Gastroesophageal sphincter (tissue), 3 donors: ENCODE results near the gene HNRNPR.
A peak's percentile ranks its signal among the peaks of the same experiment; 100 is the strongest.

ENCODE experiments used
- CTCF ChIP-seq, 4 experiments: fragments of 200-600 bp in 2 of 4; fragments of 450-650 bp in 2 of 4; sonication (generic) in 1 of 4; IDR thresholded peaks; one replicate each; pipeline ENCODE4 v1.5.1; 2017 to 2019; ENCODE audit warnings: antibody characterized with exemption in 4 of 4, mild to moderate bottlenecking in 2 of 4, moderate library complexity in 2 of 4
- POLR2AphosphoS5 ChIP-seq: sonication (generic); formaldehyde crosslinking; IDR thresholded peaks from one replicate; pipeline ENCODE4 v1.6.1; 2017; ENCODE audit warnings: antibody characterized with exemption

- peak in 1 of 4 experiments; percentile 25 for TF ChIP-seq CTCF (IDR thresholded peaks at IDR 0.05)
- peak; percentile 82 for TF ChIP-seq POLR2AphosphoS5
Observed at GRCh38 chr1:23367791-23368561, 23.9 kb upstream of the HNRNPR start.
